ENCODE data around the gene ZBTB20. TPM values are rescaled to one million over a fixed set of nuclear protein-coding genes. Genes with fewer than 3 reads are reported as not detected.
A peak's percentile ranks its signal among the peaks of the same experiment; 100 is the strongest.

The ZBTB20 gene
- total RNA-seq, 1 donor from 2014 or later, result 61.0 TPM

- Histone ChIP-seq H3K9me3 (no peaks in the 10 kb centered on the region), H3K4me3 (peak overlapping the region; percentile 50), H3K4me1 (peaks cover 31% of the 10 kb centered on the region), H3K36me3 (no peaks in the 10 kb centered on the region), H3K27me3 (no peaks in the 10 kb centered on the region), H3K27ac (peak overlapping the region; percentile 66)
- peak; percentile 33 for ATAC-seq
- peak; percentile 5 for TF ChIP-seq CTCF (IDR thresholded peaks at IDR 0.05)
- intact Hi-C loops (cut with DNase I), result no loop called here
- no peak for DNase-seq
Observed at GRCh38 chr3:114454551-114455251, 692.4 kb downstream of the ZBTB20 start.

- peak overlapping the region; percentile 82 for H3K27ac ChIP-seq
- intact Hi-C loops (cut with DNase I), result no loop called here
- H3K4me1 ChIP-seq, result peaks cover 31% of the 10 kb centered on the region
- no peaks in the 10 kb centered on the region for H3K27me3 ChIP-seq
- H3K9me3 ChIP-seq, result no peaks in the 10 kb centered on the region
- DNase-seq (no peak), ATAC-seq (no peak)
- H3K4me3 ChIP-seq, result no peak overlapping the region
- no peak for TF ChIP-seq CTCF (IDR thresholded peaks at IDR 0.05)
- H3K36me3 ChIP-seq, result no peaks in the 10 kb centered on the region
Observed at GRCh38 chr3:114453361-114453780, 693.7 kb downstream of the ZBTB20 start.

- peaks cover 31% of the 10 kb centered on the region for H3K4me1 ChIP-seq
- no peaks in the 10 kb centered on the region for H3K9me3 ChIP-seq
- H3K4me3 ChIP-seq, result no peak overlapping the region
- ATAC-seq (no peak), DNase-seq (no peak)
- no peaks in the 10 kb centered on the region for H3K27me3 ChIP-seq
- intact Hi-C loops (cut with DNase I), result no loop called here
- TF ChIP-seq CTCF (IDR thresholded peaks at IDR 0.05), result no peak
- peak overlapping the region; percentile 82 for H3K27ac ChIP-seq
- H3K36me3 ChIP-seq, result no peaks in the 10 kb centered on the region
Observed at GRCh38 chr3:114452937-114453336, 694.2 kb downstream of the ZBTB20 start.

- peak; percentile 50 for ATAC-seq
- Histone ChIP-seq H3K27me3 (no peaks in the 10 kb centered on the region), H3K4me1 (peaks cover 31% of the 10 kb centered on the region), H3K27ac (peak overlapping the region; percentile 82), H3K9me3 (no peaks in the 10 kb centered on the region), H3K36me3 (no peaks in the 10 kb centered on the region), H3K4me3 (peak overlapping the region; percentile 35)
- DNase-seq, result no peak
- no peak for TF ChIP-seq CTCF (IDR thresholded peaks at IDR 0.05)
- intact Hi-C loops (cut with DNase I), result no loop called here
Observed at GRCh38 chr3:114452256-114452655, 694.8 kb downstream of the ZBTB20 start.

- no peaks in the 10 kb centered on the region for H3K36me3 ChIP-seq
- peaks cover 31% of the 10 kb centered on the region for H3K4me1 ChIP-seq
- no peaks in the 10 kb centered on the region for H3K9me3 ChIP-seq
- H3K4me3 ChIP-seq, result peak overlapping the region; percentile 35
- intact Hi-C loops (cut with DNase I), result no loop called here
- H3K27ac ChIP-seq, result peak overlapping the region; percentile 82
- DNase-seq, result no peak
- ATAC-seq, result peak; percentile 50
- H3K27me3 ChIP-seq, result no peaks in the 10 kb centered on the region
- no peak for TF ChIP-seq CTCF (IDR thresholded peaks at IDR 0.05)
Observed at GRCh38 chr3:114451561-114452018, 695.5 kb downstream of the ZBTB20 start.

Measured in upper lobe of right lung (tissue), 1 donor.